Inflammatory macrophage treated with lipopolysaccharide for 1 hour (primary cell): Measurements from ENCODE around the gene POU3F1.
A peak's percentile ranks its signal among the peaks of the same experiment; 100 is the strongest.

ENCODE experiments used
- DNase-seq, 2 donors: peaks; one replicate each; pipeline ENCODE4 v3.0.0-alpha.2; 2020 to 2022

POU3F1 gene

GRCh38 chr1:38026592-38027200 lies 19.9 kb downstream of the POU3F1 start:
- DNase-seq: peak; percentile 41 to 54

- no peak for DNase-seq
Observed at GRCh38 chr1:38025664-38026063, 20.9 kb downstream of the POU3F1 start.

- DNase-seq: no peak
Observed at GRCh38 chr1:38025233-38025632, 21.4 kb downstream of the POU3F1 start.

- no peak for DNase-seq
Observed at GRCh38 chr1:38022810-38023209, 23.8 kb downstream of the POU3F1 start.

- DNase-seq: no peak
Observed at GRCh38 chr1:38021969-38022368, 24.6 kb downstream of the POU3F1 start.

GRCh38 chr1:38020396-38020795 lies 26.2 kb downstream of the POU3F1 start:
- no peak for DNase-seq

GRCh38 chr1:38018864-38019343 lies 27.7 kb downstream of the POU3F1 start:
- peak in 1 of 2 donors; percentile 54 for DNase-seq

GRCh38 chr1:38015978-38016725 lies 30.4 kb downstream of the POU3F1 start:
- no peak for DNase-seq

- DNase-seq: no peak
Observed at GRCh38 chr1:38014724-38015424, 31.7 kb downstream of the POU3F1 start.

GRCh38 chr1:38014171-38014570 lies 32.4 kb downstream of the POU3F1 start:
- DNase-seq: no peak

- no peak for DNase-seq
Observed at GRCh38 chr1:38013227-38013622, 33.4 kb downstream of the POU3F1 start.

- DNase-seq: peak; percentile 97 to 100
Observed at GRCh38 chr1:38012363-38013226, 34.0 kb downstream of the POU3F1 start, which contains the start of gene UTP11. Gene UTP11 (plus strand): TSS chr1:38012734. CDS start chr1:38012803, 69 bp downstream.

- no peak for DNase-seq
Observed at GRCh38 chr1:38009841-38010180, 36.8 kb downstream of the POU3F1 start.

- DNase-seq: peak in 1 of 2 donors; percentile 29
Observed at GRCh38 chr1:38009088-38009840, 37.3 kb downstream of the POU3F1 start.

- DNase-seq: no peak
Observed at GRCh38 chr1:38006008-38006828, 40.4 kb downstream of the POU3F1 start.

GRCh38 chr1:38005195-38006007 lies 41.2 kb downstream of the POU3F1 start, which contains the start of gene FHL3:
Gene FHL3 (minus strand): TSS chr1:38005514. CDS start chr1:37999412, 6,102 bp downstream.
- peak in 1 of 2 donors; percentile 32 for DNase-seq

- DNase-seq: no peak
Observed at GRCh38 chr1:38004284-38005108, 42.1 kb downstream of the POU3F1 start.

GRCh38 chr1:38003261-38004250 lies 43.0 kb downstream of the POU3F1 start:
- no peak for DNase-seq
